ENCODE results near the gene EHD1.

Gene EHD1

DNA sequence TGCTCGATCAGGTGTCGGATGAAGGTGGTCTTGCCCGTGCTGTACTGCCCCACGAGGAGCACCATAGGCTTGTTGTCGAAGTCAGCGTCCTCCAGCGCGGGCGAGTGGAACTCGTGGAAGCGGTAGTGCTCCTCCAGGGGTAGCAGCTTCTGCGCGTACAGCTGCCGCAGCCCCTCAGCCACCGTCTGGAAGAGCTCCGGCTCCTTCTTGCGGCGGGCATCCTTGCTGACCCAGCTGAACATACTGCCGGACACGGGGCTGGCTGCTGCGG is 263 bp downstream of the EHD1 start:
- TF ChIP-seq, protein P1, sequence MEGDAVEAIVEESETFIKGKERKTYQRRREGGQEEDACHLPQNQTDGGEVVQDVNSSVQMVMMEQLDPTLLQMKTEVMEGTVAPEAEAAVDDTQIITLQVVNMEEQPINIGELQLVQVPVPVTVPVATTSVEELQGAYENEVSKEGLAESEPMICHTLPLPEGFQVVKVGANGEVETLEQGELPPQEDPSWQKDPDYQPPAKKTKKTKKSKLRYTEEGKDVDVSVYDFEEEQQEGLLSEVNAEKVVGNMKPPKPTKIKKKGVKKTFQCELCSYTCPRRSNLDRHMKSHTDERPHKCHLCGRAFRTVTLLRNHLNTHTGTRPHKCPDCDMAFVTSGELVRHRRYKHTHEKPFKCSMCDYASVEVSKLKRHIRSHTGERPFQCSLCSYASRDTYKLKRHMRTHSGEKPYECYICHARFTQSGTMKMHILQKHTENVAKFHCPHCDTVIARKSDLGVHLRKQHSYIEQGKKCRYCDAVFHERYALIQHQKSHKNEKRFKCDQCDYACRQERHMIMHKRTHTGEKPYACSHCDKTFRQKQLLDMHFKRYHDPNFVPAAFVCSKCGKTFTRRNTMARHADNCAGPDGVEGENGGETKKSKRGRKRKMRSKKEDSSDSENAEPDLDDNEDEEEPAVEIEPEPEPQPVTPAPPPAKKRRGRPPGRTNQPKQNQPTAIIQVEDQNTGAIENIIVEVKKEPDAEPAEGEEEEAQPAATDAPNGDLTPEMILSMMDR (IDR thresholded peaks at IDR 0.05; ENCODE audit: control extremely low read depth, extremely low read depth, low read depth, missing control alignments), result no peak
- ChIA-PET POLR2A (interaction anchor here (0.9 to 7.8 kb wide), 9 partner anchors 10 to 106 kb away, joined by 3 to 225 read pairs (median 7); partner anchors contain the start of genes CDC42BPG, MEN1, PPP2R5B and SF1), CTCF (interaction anchor here (12.5 to 31.5 kb wide), 2 partner anchors 13 to 24 kb away, joined by 152 to 1137 read pairs; partner anchors contain the start of gene CDC42BPG)
- no peak for DNase-seq (ENCODE audit: extremely low spot score)

- DNase-seq (ENCODE audit: extremely low spot score), result no peak
- TF ChIP-seq, protein P1 (IDR thresholded peaks at IDR 0.05; ENCODE audit: control extremely low read depth, extremely low read depth, low read depth, missing control alignments), result no peak
- POLR2A ChIA-PET, result interaction anchor here (0.6 to 7.8 kb wide), 11 partner anchors 10 to 105 kb away, joined by 3 to 225 read pairs (median 6); partner anchors contain the start of genes CDC42BPG, MEN1, PPP2R5B and SF1
- CTCF ChIA-PET, result interaction anchor here (1.7 to 31.5 kb wide), 3 partner anchors 13 to 240 kb away, joined by 5 to 1137 read pairs (median 152); partner anchors contain the start of genes CDC42BPG and ZNHIT2
These were observed 815 bp downstream of the EHD1 start for GRCh38 chr11:64877390-64878222.

DNA sequence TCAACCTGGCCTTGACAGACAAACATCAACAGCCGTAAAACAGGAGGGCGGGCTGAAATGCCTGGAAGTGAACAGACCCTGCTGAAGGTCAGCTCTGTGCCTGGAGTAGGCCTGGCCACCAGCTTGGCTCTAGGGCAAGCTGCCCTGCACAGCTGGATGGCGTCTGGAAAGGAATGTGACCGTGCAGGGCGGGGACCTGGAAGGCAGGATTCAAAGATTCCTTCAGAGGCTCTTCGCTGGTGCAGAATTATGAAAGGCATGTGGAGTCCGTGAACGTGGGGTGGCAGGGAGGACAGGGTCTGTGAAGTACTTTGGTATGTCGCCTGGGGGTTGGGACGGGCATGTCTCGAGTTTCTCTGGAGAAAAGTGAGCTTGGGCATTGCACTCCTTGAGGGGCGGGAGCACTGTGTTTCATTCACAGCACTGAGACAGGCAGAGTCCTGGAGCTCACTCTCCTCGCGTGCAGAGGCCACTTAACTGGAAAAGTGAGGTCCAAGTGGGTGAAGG is 1.5 kb downstream of the EHD1 start:
- ChIA-PET CTCF (interaction anchor here (1.7 to 31.5 kb wide), 3 partner anchors 14 to 241 kb away, joined by 5 to 1137 read pairs (median 152); partner anchors contain the start of genes CDC42BPG and ZNHIT2), POLR2A (interaction anchor here (0.6 to 7.8 kb wide), 7 partner anchors 11 to 105 kb away, joined by 3 to 225 read pairs (median 9); partner anchors contain the start of genes CDC42BPG and SF1)
- TF ChIP-seq, protein P1 (IDR thresholded peaks at IDR 0.05; ENCODE audit: control extremely low read depth, extremely low read depth, low read depth, missing control alignments), result no peak
- DNase-seq (ENCODE audit: extremely low spot score), result no peak

GRCh38 chr11:64876229-64876750 is 2.1 kb downstream of the EHD1 start:
- TF ChIP-seq, protein P1 (IDR thresholded peaks at IDR 0.05; ENCODE audit: control extremely low read depth, extremely low read depth, low read depth, missing control alignments), result no peak
- POLR2A ChIA-PET, result interaction anchor here (6.1 to 7.8 kb wide), 2 partner anchors 12 to 26 kb away, joined by 129 to 225 read pairs; partner anchors contain the start of gene CDC42BPG

DNA sequence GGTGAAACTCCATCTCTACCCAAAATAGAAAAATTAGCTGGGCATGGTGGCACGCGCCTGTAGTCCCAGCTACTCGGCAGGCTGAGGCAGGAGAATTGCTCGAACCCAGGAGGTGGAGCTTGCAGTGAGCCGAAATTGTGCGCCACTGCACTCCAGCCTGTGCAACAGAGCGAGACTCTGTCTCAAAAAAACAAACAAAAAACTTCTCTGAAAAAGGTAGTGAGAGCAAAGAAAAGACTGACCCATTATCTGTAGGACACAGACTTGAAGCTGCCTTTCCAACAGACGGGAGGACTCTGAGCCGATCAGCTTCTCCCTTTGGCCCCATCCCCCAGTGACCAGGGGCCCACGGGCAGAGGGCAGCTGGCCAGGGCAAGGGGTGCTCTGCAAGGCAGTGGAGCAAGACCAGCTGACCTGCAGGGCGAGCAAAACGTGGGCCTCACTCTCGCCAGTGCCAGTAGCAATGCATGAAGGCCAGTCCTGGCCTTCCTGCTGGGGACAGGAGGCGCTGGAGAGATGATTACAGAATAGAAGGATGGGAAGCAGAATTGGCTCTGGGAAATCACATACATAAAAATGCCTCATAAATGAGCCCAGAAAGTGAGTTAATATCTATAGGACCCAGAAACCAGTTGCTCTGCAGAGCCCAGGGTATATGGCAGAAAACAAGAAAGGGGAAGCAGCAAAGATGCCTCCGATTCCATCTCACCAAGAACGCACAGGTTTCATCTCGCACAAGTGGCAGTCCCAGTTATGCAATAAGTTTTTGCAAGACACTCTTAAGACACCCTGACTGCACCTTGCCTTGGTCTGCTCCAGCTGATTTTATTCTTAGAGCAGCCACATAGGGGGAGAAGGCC is 2.8 kb downstream of the EHD1 start:
- TF ChIP-seq, protein P1 (IDR thresholded peaks at IDR 0.05; ENCODE audit: control extremely low read depth, extremely low read depth, low read depth, missing control alignments), result no peak
- ChIA-PET CTCF (interaction anchor here (0.7 to 31.5 kb wide), 4 partner anchors 15 to 242 kb away, joined by 3 to 1137 read pairs (median 78); partner anchors contain the start of genes CDC42BPG and ZNHIT2), POLR2A (interaction anchor here (0.6 to 7.8 kb wide), 3 partner anchors 11 to 25 kb away, joined by 4 to 225 read pairs (median 129); partner anchors contain the start of gene CDC42BPG)
- DNase-seq (ENCODE audit: extremely low spot score), result no peak

More at GRCh38 chr11:64876229-64876750, 2.1 kb downstream of the EHD1 start:
- DNase-seq (ENCODE audit: extremely low spot score), result no peak
- CTCF ChIA-PET, result interaction anchor here (1.7 to 31.5 kb wide), 3 partner anchors 14 to 241 kb away, joined by 5 to 1137 read pairs (median 152); partner anchors contain the start of genes CDC42BPG and ZNHIT2

Measured in GM10248 (cell line).